MM.1S (cell line): ENCODE data around the gene FCHSD2.

Experiments used
- DNase-seq: peaks from one replicate; pipeline ENCODE4 v3.0.0-alpha.2; 2015
- H2AFZ ChIP-seq: fragments of 300-600 bp; sonication (generic); 2 replicates; pipeline ENCODE4 v1.6.0; 2016; ENCODE audit warnings: antibody characterized with exemption, low read length
- H3F3A ChIP-seq: fragments of 300-600 bp; sonication (generic); 2 replicates; pipeline ENCODE4 v1.6.1; 2016; ENCODE audit warnings: mild to moderate bottlenecking, antibody characterized with exemption, low read length, moderate library complexity, mixed read lengths; ENCODE audit not compliant: insufficient read depth
- H3K27ac ChIP-seq: fragments of 300-600 bp; sonication (generic); 2 replicates; pipeline ENCODE4 v1.5.1; 2016; ENCODE audit warnings: mild to moderate bottlenecking, low read length
- H3K27me3 ChIP-seq: fragments of 300-600 bp; sonication (generic); replicated peaks from 2 replicates; pipeline ENCODE4 v1.6.0; 2016; ENCODE audit warnings: low read length; ENCODE audit not compliant: insufficient read depth
- H3K36me3 ChIP-seq: fragments of 300-600 bp; sonication (generic); replicated peaks from 2 replicates; pipeline ENCODE4 v1.6.1; 2016; ENCODE audit warnings: mild to moderate bottlenecking, low read length, mixed read lengths; ENCODE audit not compliant: insufficient read depth
- H3K4me1 ChIP-seq: fragments of 300-600 bp; sonication (generic); 2 replicates; pipeline ENCODE4 v1.6.1; 2016; ENCODE audit warnings: low read length, mixed read lengths
- H3K4me2 ChIP-seq: fragments of 300-600 bp; sonication (generic); 2 replicates; pipeline ENCODE4 v1.6.0; 2016; ENCODE audit warnings: low read depth, low read length
- H3K4me3 ChIP-seq: fragments of 300-600 bp; sonication (generic); 2 replicates; pipeline ENCODE4 v1.5.1; 2016; ENCODE audit warnings: low read length, mixed read lengths
- H3K79me2 ChIP-seq: fragments of 300-600 bp; sonication (generic); 2 replicates; pipeline ENCODE4 v1.6.1; 2016; ENCODE audit warnings: mixed run types, low read length, mixed read lengths
- H3K9ac ChIP-seq: fragments of 300-600 bp; sonication (generic); 2 replicates; pipeline ENCODE4 v1.6.1; 2016; ENCODE audit warnings: low read length, mixed read lengths
- H3K9me2 ChIP-seq: fragments of 300-600 bp; sonication (generic); replicated peaks from 2 replicates; pipeline ENCODE4 v1.6.1; 2016; ENCODE audit warnings: mild to moderate bottlenecking, low read length, mixed read lengths; ENCODE audit not compliant: insufficient read depth
- H3K9me3 ChIP-seq: fragments of 300-600 bp; sonication (generic); replicated peaks from 2 replicates; pipeline ENCODE4 v1.6.1; 2016; ENCODE audit warnings: mild to moderate bottlenecking, low read length, mixed read lengths; ENCODE audit not compliant: insufficient read depth
- H4K20me1 ChIP-seq: fragments of 300-600 bp; sonication (generic); 2 replicates; pipeline ENCODE4 v1.6.1; 2016; ENCODE audit warnings: mild to moderate bottlenecking, low read length, moderate library complexity, mixed read lengths; ENCODE audit not compliant: insufficient read depth
- EZH2 ChIP-seq: fragments of 300-600 bp; sonication (generic); optimal IDR thresholded peaks from 2 replicates; pipeline ENCODE3; 2017; ENCODE audit warnings: low read depth, mild to moderate bottlenecking, antibody characterized with exemption, low read length, mixed read lengths
- EZH2phosphoT487 ChIP-seq: fragments of 300-600 bp; sonication (generic); IDR thresholded peaks from 2 replicates; pipeline ENCODE4 v1.6.1; 2018; ENCODE audit warnings: antibody characterized with exemption, low read length
- TF ChIP-seq, protein P1 (sequence below): fragments of 300-600 bp; sonication (generic); IDR thresholded peaks from 2 replicates; pipeline ENCODE4 v1.5.1; 2016; ENCODE audit warnings: antibody characterized with exemption, low read length, mixed read lengths

The FCHSD2 gene

DNA sequence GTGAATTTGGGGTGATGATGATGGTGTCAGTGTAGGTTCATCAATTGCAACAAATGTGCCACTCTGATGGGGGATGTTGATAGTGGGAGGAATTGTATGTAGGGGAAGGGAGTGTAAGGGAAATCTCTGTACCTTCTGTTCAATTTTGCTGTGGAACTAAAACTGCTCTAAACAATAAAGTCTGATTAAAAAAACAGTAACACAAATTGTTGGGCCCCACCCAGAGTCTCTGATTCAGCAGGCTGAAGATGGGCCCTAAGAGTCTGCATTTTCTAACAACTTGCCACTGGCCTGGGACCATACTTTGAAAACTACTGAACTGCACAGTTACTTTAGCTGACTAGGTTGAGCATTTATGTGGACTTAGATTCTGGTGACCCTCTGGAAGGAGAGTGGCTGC lies 214.7 kb downstream of the FCHSD2 start:
- TF ChIP-seq, protein P1, sequence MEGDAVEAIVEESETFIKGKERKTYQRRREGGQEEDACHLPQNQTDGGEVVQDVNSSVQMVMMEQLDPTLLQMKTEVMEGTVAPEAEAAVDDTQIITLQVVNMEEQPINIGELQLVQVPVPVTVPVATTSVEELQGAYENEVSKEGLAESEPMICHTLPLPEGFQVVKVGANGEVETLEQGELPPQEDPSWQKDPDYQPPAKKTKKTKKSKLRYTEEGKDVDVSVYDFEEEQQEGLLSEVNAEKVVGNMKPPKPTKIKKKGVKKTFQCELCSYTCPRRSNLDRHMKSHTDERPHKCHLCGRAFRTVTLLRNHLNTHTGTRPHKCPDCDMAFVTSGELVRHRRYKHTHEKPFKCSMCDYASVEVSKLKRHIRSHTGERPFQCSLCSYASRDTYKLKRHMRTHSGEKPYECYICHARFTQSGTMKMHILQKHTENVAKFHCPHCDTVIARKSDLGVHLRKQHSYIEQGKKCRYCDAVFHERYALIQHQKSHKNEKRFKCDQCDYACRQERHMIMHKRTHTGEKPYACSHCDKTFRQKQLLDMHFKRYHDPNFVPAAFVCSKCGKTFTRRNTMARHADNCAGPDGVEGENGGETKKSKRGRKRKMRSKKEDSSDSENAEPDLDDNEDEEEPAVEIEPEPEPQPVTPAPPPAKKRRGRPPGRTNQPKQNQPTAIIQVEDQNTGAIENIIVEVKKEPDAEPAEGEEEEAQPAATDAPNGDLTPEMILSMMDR: no peak
- TF ChIP-seq EZH2phosphoT487 (no peak), EZH2 (no peak)
- Histone ChIP-seq H3K36me3 (no peaks in the 10 kb centered on the region), H3K4me1 (no peaks in the 10 kb centered on the region), H3K9ac (no peak overlapping the region), H3F3A (no peaks in the 10 kb centered on the region; the same call in 1 of the 2 replicates), H3K4me3 (no peak overlapping the region), H3K79me2 (0 out of 2 replicates have a peak, but pooled peaks cover 6% of the 10 kb centered on the region), H3K9me3 (no peaks in the 10 kb centered on the region), H3K4me2 (no peak overlapping the region), H3K27ac (no peak overlapping the region), H4K20me1 (no peaks in the 10 kb centered on the region), H2AFZ (no peak overlapping the region), H3K9me2 (no peaks in the 10 kb centered on the region), H3K27me3 (no peaks in the 10 kb centered on the region)
- no peak for DNase-seq

DNA sequence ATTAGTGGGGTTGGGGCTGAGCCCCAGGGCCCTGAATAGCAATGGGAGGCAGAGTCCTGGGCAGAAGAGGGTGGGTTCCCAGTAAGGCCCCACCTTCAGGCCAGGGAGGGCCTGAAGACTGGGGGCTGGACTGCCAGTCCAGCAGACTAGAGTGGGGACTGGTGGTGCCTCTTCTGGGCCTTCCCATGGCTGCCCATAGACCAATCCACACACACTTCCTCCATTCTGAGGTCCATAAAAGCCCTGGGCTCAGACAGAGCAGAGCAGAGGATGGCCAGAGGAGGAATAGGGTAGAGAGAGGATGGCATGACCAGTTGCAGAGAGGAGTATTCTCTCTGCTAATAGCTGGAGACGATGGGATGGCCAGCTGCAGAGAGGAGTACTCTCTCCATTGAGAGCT lies 216.0 kb downstream of the FCHSD2 start:
- Histone ChIP-seq H3K79me2 (0 out of 2 replicates have a peak, but pooled peaks cover 6% of the 10 kb centered on the region), H2AFZ (no peak overlapping the region), H3K4me2 (no peak overlapping the region), H3K4me1 (no peaks in the 10 kb centered on the region), H3K27me3 (no peaks in the 10 kb centered on the region), H4K20me1 (no peaks in the 10 kb centered on the region), H3K4me3 (no peak overlapping the region), H3K9me2 (no peaks in the 10 kb centered on the region), H3K9ac (no peak overlapping the region), H3K9me3 (no peaks in the 10 kb centered on the region), H3K36me3 (no peaks in the 10 kb centered on the region), H3F3A (peaks cover 4% of the 10 kb centered on the region; the same call in 1 of the 2 replicates), H3K27ac (no peak overlapping the region)
- no peak for DNase-seq
- no peak for TF ChIP-seq EZH2phosphoT487
- no peak for TF ChIP-seq EZH2
- TF ChIP-seq, protein P1: no peak

GRCh38 chr11:72925656-72926055 lies 216.5 kb downstream of the FCHSD2 start:
- no peak for DNase-seq
- Histone ChIP-seq H3K79me2 (0 out of 2 replicates have a peak, but pooled peaks cover 6% of the 10 kb centered on the region), H3K9ac (no peak overlapping the region), H3K9me2 (no peaks in the 10 kb centered on the region), H3K27ac (no peak overlapping the region), H4K20me1 (no peaks in the 10 kb centered on the region), H3K4me1 (no peaks in the 10 kb centered on the region), H3K36me3 (no peaks in the 10 kb centered on the region), H3F3A (peaks cover 4% of the 10 kb centered on the region; the same call in 1 of the 2 replicates), H3K4me2 (no peak overlapping the region), H3K27me3 (no peaks in the 10 kb centered on the region), H2AFZ (no peak overlapping the region), H3K4me3 (no peak overlapping the region), H3K9me3 (no peaks in the 10 kb centered on the region)
- TF ChIP-seq EZH2phosphoT487: no peak
- TF ChIP-seq EZH2: no peak
- TF ChIP-seq, protein P1: no peak
